WERI-Rb-1 (cell line): Measurements from ENCODE around the gene TEX2.
A peak's percentile ranks its signal among the peaks of the same experiment; 100 is the strongest.

ENCODE experiments used
- DNase-seq: peaks from one replicate; pipeline ENCODE4 v3.0.0-alpha.2; 2020
- H3K27ac ChIP-seq: fragments of 250-450 bp; sonication (Bioruptor Pico); 2 replicates; pipeline ENCODE4 v1.5.1; 2020; ENCODE audit warnings: mild to moderate bottlenecking, moderate library complexity
- H3K27me3 ChIP-seq: fragments of 250-450 bp; sonication (Bioruptor Pico); 2 replicates; pipeline ENCODE4 v1.5.1; 2021; ENCODE audit warnings: mild to moderate bottlenecking, low read depth, moderate library complexity; ENCODE audit not compliant: insufficient read depth, severe bottlenecking
- H3K36me3 ChIP-seq: fragments of 250-450 bp; sonication (Bioruptor Pico); 2 replicates; pipeline ENCODE4 v1.5.1; 2020; ENCODE audit warnings: mild to moderate bottlenecking, moderate library complexity
- H3K4me3 ChIP-seq: 2 replicates; pipeline ENCODE4 v1.5.1; 2011; ENCODE audit warnings: low read depth, mild to moderate bottlenecking, control low read depth, low read length
- H3K9me3 ChIP-seq: fragments of 250-450 bp; sonication (Bioruptor Pico); 2 replicates; pipeline ENCODE4 v1.5.1; 2021; ENCODE audit warnings: mild to moderate bottlenecking, moderate library complexity; ENCODE audit not compliant: severe bottlenecking
- CTCF ChIP-seq: IDR thresholded peaks from 2 replicates; pipeline ENCODE4 v1.5.1; 2011; ENCODE audit warnings: low read depth, mild to moderate bottlenecking, control low read depth, inconsistent platforms, low read length

The TEX2 gene

GRCh38 chr17:64262198-64262999, 661 bp downstream of the TEX2 start:
- peak overlapping the region; percentile 84 for H3K27ac ChIP-seq
- no peaks in the 10 kb centered on the region for H3K9me3 ChIP-seq
- no peaks in the 10 kb centered on the region for H3K27me3 ChIP-seq
- H3K4me3 ChIP-seq = peak overlapping the region; percentile 94
- peaks cover 15% of the 10 kb centered on the region for H3K36me3 ChIP-seq
- no peak for TF ChIP-seq CTCF
- DNase-seq = peak; percentile 54

GRCh38 chr17:64261417-64262145, 1.5 kb downstream of the TEX2 start:
- no peak for DNase-seq
- TF ChIP-seq CTCF = no peak
- H3K27ac ChIP-seq = peak overlapping the region; percentile 84

GRCh38 chr17:64260886-64261285, 2.2 kb downstream of the TEX2 start:
- H3K4me3 ChIP-seq = no peak overlapping the region
- peak overlapping the region; percentile 84 for H3K27ac ChIP-seq

More at GRCh38 chr17:64261417-64262145, 1.5 kb downstream of the TEX2 start:
- peak overlapping the region; percentile 94 for H3K4me3 ChIP-seq
- peaks cover 15% of the 10 kb centered on the region for H3K36me3 ChIP-seq
- H3K27me3 ChIP-seq = no peaks in the 10 kb centered on the region
- H3K9me3 ChIP-seq = no peaks in the 10 kb centered on the region

GRCh38 chr17:64259922-64260321, 3.1 kb downstream of the TEX2 start:
- Histone ChIP-seq H3K4me3 (no peak overlapping the region), H3K27ac (no peak overlapping the region), H3K27me3 (no peaks in the 10 kb centered on the region), H3K36me3 (peaks cover 15% of the 10 kb centered on the region), H3K9me3 (no peaks in the 10 kb centered on the region)
- no peak for DNase-seq
- no peak for TF ChIP-seq CTCF

More at GRCh38 chr17:64260886-64261285, 2.2 kb downstream of the TEX2 start:
- DNase-seq = no peak
- H3K36me3 ChIP-seq = peaks cover 15% of the 10 kb centered on the region
- H3K9me3 ChIP-seq = no peaks in the 10 kb centered on the region
- TF ChIP-seq CTCF = no peak
- H3K27me3 ChIP-seq = no peaks in the 10 kb centered on the region

GRCh38 chr17:64259426-64259825, 3.6 kb downstream of the TEX2 start:
- Histone ChIP-seq H3K27me3 (no peaks in the 10 kb centered on the region), H3K36me3 (peaks cover 15% of the 10 kb centered on the region), H3K4me3 (no peak overlapping the region), H3K9me3 (no peaks in the 10 kb centered on the region), H3K27ac (no peak overlapping the region)
- DNase-seq = no peak
- TF ChIP-seq CTCF = no peak
